ENCODE data around the gene CEP120. TPM values are rescaled to one million over a fixed set of nuclear protein-coding genes. Genes with fewer than 3 reads are reported as not detected.
"Not testable (repeated sequence)": the region's sequence is repeated elsewhere in the genome, so short reads cannot be mapped to it uniquely, and the experiment has no call there.

Gene CEP120
- total and polyA plus RNA-seq, 2 of the 4 experiments (the other 2 are of a cell fraction), result 6.7 to 46.1 TPM

DNA sequence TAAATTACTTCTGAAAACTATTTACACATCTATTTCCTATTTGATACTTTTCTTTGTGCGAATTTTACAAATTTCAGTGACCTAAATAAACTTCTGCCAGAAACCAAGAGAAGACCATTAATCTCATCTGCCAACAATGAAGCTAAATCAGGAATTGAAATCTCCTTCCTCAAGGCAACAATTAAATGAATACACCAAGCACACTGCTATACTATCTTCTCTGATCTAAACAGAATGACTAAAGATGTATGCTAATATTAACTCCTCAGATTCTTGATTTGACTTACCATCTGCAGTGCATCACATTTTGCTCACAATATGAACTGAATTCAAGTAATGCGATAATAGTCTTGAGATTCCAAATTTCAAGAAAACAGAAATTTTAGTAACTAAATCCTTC lies 82.3 kb downstream of the CEP120 start:
- in situ Hi-C loops (cut with MboI; ENCODE audit: low sequenced_read_pairs), result loop anchor here (10.0 kb wide), 1 partner anchor 836 kb away; no protein-coding TSS in a partner anchor

DNA sequence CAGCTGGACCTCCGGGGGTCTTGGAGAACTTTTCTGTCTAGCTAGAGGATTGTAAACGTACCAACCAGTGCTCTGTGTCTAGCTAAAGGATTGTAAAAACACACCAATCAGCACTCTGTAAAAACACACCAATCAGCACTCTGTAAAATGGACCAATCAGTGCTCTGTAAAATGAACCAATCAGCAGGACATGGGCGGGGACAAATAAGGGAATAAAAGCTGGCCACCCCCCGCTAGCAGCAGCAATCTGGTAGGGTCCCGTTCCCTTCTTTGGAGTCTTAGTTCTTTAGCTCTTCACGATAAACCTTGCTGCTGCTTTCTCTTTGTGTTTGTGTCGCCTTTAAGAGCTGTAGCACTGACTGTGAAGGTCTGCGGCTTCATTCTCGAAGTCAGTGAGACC lies 114.8 kb downstream of the CEP120 start:
- DNase-seq; H2BK5ac ChIP-seq (ENCODE audit: low read depth, low read length, poor library complexity, severe bottlenecking); CTCF ChIA-PET; H3K27me3 ChIP-seq (ENCODE audit: control insufficient read depth, insufficient read depth, low read length); H3K4ac ChIP-seq (ENCODE audit: low read depth, low read length); H3K36me3 ChIP-seq (ENCODE audit: control insufficient read depth, insufficient read depth, low read length); H3K14ac ChIP-seq (replicated peaks; ENCODE audit: low read depth, low read length); H4K8ac ChIP-seq (ENCODE audit: low read depth in 2 of 2, low read length in 2 of 2); H2AFZ ChIP-seq (replicated peaks; ENCODE audit: low read length, poor library complexity); H3K4me2 ChIP-seq (ENCODE audit: low read depth, low read length); H2AK5ac ChIP-seq (ENCODE audit: low read depth, low read length); H3K79me1 ChIP-seq (ENCODE audit: low read depth in 1 of 2, low read length in 2 of 2); H3K4me3 ChIP-seq (ENCODE audit: insufficient read depth, low read depth, low read length); BruUV-seq (replicated peaks); H3K23ac ChIP-seq (ENCODE audit: low read depth, low read length); H3K27ac ChIP-seq (ENCODE audit: insufficient read depth, low read length); H2BK120ac ChIP-seq (ENCODE audit: low read depth, low read length); H4K5ac ChIP-seq (ENCODE audit: low read depth, low read length); ATAC-seq (ENCODE audit: low read depth); H2BK20ac ChIP-seq (ENCODE audit: low read depth, low read length); H4K91ac ChIP-seq (ENCODE audit: insufficient read depth, low read depth, low read length); POLR2A ChIA-PET (ENCODE audit: unreplicated experiment); in situ Hi-C loops (cut with MboI; ENCODE audit: low sequenced_read_pairs); H3K9me3 ChIP-seq (ENCODE audit: control insufficient read depth, insufficient read depth, low read length); H3K9ac ChIP-seq (ENCODE audit: low read depth, low read length); H3K18ac ChIP-seq (ENCODE audit: low read depth, low read length); H4K20me1 ChIP-seq (ENCODE audit: insufficient read depth, low read length); dilution Hi-C loops (cut with HindIII; ENCODE audit: low sequenced_read_pairs, unreplicated experiment); intact Hi-C loops (cut with micrococcal nuclease); H3K56ac ChIP-seq (ENCODE audit: extremely low read depth, insufficient read depth, low read length); H2AK9ac ChIP-seq (replicated peaks; ENCODE audit: low read depth, low read length, poor library complexity); H2BK15ac ChIP-seq (ENCODE audit: low read depth, low read length); H3K4me1 ChIP-seq (ENCODE audit: control insufficient read depth, insufficient read depth, low read length); H3K9me1 ChIP-seq (ENCODE audit: insufficient read depth, low read length): not testable (repeated sequence)
- 90% methylated on average over 3 of the region's 9 CpGs; no CpG with 5 or more reads in 1 of the 2 experiments for WGBS, 2 experiments (ENCODE audit: extremely low coverage in 2 of 2, insufficient read length in 1 of 2)

More for the DNA sequence above, 82.3 kb downstream of the CEP120 start:
- no peak overlapping the region for H2AFZ ChIP-seq (replicated peaks; ENCODE audit: low read length, poor library complexity)
- no peak overlapping the region for H2BK5ac ChIP-seq (ENCODE audit: low read depth, low read length, poor library complexity, severe bottlenecking)
- no peak overlapping the region for H3K23ac ChIP-seq (ENCODE audit: low read depth, low read length)
- H3K9me3 ChIP-seq (ENCODE audit: control insufficient read depth, insufficient read depth, low read length), result no peaks in the 10 kb centered on the region
- no TSS peak for BruUV-seq (replicated peaks)
- TF ChIP-seq, protein P1, sequence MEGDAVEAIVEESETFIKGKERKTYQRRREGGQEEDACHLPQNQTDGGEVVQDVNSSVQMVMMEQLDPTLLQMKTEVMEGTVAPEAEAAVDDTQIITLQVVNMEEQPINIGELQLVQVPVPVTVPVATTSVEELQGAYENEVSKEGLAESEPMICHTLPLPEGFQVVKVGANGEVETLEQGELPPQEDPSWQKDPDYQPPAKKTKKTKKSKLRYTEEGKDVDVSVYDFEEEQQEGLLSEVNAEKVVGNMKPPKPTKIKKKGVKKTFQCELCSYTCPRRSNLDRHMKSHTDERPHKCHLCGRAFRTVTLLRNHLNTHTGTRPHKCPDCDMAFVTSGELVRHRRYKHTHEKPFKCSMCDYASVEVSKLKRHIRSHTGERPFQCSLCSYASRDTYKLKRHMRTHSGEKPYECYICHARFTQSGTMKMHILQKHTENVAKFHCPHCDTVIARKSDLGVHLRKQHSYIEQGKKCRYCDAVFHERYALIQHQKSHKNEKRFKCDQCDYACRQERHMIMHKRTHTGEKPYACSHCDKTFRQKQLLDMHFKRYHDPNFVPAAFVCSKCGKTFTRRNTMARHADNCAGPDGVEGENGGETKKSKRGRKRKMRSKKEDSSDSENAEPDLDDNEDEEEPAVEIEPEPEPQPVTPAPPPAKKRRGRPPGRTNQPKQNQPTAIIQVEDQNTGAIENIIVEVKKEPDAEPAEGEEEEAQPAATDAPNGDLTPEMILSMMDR (conservative IDR thresholded peaks at IDR 0.05; ENCODE audit: low read depth, low read length), result no peak
- no peaks in the 10 kb centered on the region for H3K79me1 ChIP-seq (ENCODE audit: low read depth in 1 of 2, low read length in 2 of 2)
- H4K8ac ChIP-seq (ENCODE audit: low read depth in 2 of 2, low read length in 2 of 2), result no peak overlapping the region
- no peak overlapping the region for H4K5ac ChIP-seq (ENCODE audit: low read depth, low read length)
- H3K4ac ChIP-seq (ENCODE audit: low read depth, low read length), result no peak overlapping the region
- no peak overlapping the region for H3K4me3 ChIP-seq (ENCODE audit: insufficient read depth, low read depth, low read length)
- no peaks in the 10 kb centered on the region for H3K27me3 ChIP-seq (ENCODE audit: control insufficient read depth, insufficient read depth, low read length)
- H3K27ac ChIP-seq (ENCODE audit: insufficient read depth, low read length), result no peak overlapping the region
- no peaks in the 10 kb centered on the region for H3K4me1 ChIP-seq (ENCODE audit: control insufficient read depth, insufficient read depth, low read length)
- H3K14ac ChIP-seq (replicated peaks; ENCODE audit: low read depth, low read length), result no peak overlapping the region
- no peak for DNase-seq
- ChIA-PET CTCF (interaction anchor here (1.4 kb wide), 1 partner anchor 825 kb away, joined by 3 read pairs; no protein-coding TSS in a partner anchor), POLR2A (ENCODE audit: unreplicated experiment) (no interaction called here)
- WGBS, 2 experiments (ENCODE audit: extremely low coverage in 2 of 2, insufficient read length in 1 of 2), result no CpG with 5 or more reads among the region's 2 CpGs
- H3K36me3 ChIP-seq (ENCODE audit: control insufficient read depth, insufficient read depth, low read length), result no peaks in the 10 kb centered on the region
- no peak overlapping the region for H3K56ac ChIP-seq (ENCODE audit: extremely low read depth, insufficient read depth, low read length)
- no peak overlapping the region for H3K9ac ChIP-seq (ENCODE audit: low read depth, low read length)
- no peak overlapping the region for H2BK20ac ChIP-seq (ENCODE audit: low read depth, low read length)
- H3K18ac ChIP-seq (ENCODE audit: low read depth, low read length), result no peak overlapping the region
- no peak overlapping the region for H2AK9ac ChIP-seq (replicated peaks; ENCODE audit: low read depth, low read length, poor library complexity)
- no peak overlapping the region for H2BK15ac ChIP-seq (ENCODE audit: low read depth, low read length)
- no peak for ATAC-seq (ENCODE audit: low read depth)
- H2AK5ac ChIP-seq (ENCODE audit: low read depth, low read length), result no peak overlapping the region
- no peak overlapping the region for H4K91ac ChIP-seq (ENCODE audit: insufficient read depth, low read depth, low read length)
- dilution Hi-C loops (cut with HindIII; ENCODE audit: low sequenced_read_pairs, unreplicated experiment), result no loop called here
- H3K9me1 ChIP-seq (ENCODE audit: insufficient read depth, low read length), result no peaks in the 10 kb centered on the region
- intact Hi-C loops (cut with micrococcal nuclease), result loop anchor here (10.0 kb wide), 1 partner anchor 636 kb away; no protein-coding TSS in a partner anchor
- no peaks in the 10 kb centered on the region for H4K20me1 ChIP-seq (ENCODE audit: insufficient read depth, low read length)
- H2BK120ac ChIP-seq (ENCODE audit: low read depth, low read length), result no peak overlapping the region
- no peak overlapping the region for H3K4me2 ChIP-seq (ENCODE audit: low read depth, low read length)

Data from IMR-90 (cell line).